GM21723 (cell line): ENCODE results near the gene MTA1.

Experiments
- ATAC-seq: cut with Tn5 transposase; IDR thresholded peaks from one replicate; pipeline ENCODE4 v1.9.1; 2021; ENCODE audit warnings: mild to moderate bottlenecking, moderate library complexity; ENCODE audit not compliant: unreplicated experiment

MTA1 gene

DNA sequence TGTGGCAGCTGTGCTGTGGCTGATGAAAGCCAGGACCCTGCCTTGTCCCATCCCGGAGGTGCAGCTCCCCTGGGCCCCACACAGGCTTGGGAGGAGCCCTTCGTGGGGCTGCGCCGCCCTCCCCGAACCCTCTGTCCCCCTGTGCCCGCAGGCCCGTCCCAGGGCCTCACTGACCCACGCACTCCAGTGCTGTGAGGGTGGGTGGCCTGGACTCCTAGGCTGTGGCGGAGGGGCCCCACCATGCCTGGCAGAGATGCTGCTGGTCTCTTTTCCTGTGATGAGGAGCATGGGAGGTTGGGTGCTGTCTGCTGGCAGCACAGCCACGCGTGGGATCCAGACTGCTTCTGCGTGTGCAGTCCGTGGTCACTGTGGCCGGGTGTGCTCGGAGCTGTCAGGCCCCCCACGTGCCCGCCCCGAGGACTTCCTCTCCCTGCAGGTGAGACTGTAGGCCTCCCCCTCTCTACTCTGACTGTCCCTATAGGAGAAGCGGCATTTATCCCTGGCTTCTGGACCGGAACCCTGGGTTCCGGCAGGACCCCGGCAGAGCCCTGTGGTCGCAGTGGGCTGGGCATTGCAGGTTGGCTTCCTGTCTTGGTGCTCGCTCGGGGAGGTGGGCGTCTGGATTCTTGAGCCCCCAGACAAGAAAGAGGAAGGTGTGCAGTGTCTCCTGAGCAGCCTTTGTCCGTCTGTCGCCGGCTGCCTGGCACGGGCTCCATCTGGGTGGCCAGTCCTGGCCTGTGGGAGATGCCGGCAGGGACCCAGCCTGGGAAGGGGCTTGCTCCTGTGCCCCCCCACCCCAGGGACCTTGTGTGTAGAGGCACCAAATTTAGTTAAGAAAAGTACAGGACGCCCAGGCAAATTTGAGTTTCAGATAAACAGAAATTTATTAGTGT lies 2.3 kb downstream of the MTA1 start:
- no peak for ATAC-seq

DNA sequence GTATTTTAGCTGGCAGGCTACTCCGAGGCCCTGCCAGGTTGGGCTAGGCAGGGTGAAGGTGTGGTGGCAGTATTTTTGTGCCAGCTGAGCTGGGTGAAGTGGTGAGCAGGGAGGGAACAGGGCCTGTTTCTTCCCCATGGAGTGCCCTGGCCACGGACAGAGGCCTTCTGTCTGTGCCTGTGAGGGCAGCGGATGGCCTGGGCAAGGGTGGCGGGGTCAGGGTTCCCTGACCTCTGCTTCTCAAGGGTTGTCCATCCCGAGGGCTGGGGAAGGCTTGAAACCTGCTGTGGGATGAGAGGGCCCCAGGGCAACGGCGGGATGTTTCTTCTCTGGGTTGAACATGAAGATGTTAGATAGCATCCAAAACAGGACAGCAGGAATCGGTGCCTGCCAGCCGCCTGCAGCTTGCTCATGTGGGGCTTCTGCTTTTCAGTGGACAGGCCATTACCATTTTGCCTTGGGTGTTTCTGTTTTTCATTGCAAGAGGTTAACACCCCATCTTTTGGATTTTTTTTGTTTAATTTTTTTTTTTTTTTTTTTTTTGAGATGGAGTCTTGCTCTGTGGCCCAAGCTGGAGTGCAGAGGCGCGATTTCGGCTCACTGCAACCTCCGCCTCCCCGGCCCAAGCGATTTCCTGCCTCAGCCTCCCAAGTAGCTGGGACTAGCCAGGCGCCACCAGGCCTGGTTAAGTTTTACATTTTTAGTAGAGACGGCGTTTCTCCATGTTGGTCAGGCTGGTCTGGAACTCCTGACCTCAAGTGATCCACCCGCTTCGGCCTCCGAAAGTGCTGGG lies 3.3 kb downstream of the MTA1 start:
- ATAC-seq: no peak

DNA sequence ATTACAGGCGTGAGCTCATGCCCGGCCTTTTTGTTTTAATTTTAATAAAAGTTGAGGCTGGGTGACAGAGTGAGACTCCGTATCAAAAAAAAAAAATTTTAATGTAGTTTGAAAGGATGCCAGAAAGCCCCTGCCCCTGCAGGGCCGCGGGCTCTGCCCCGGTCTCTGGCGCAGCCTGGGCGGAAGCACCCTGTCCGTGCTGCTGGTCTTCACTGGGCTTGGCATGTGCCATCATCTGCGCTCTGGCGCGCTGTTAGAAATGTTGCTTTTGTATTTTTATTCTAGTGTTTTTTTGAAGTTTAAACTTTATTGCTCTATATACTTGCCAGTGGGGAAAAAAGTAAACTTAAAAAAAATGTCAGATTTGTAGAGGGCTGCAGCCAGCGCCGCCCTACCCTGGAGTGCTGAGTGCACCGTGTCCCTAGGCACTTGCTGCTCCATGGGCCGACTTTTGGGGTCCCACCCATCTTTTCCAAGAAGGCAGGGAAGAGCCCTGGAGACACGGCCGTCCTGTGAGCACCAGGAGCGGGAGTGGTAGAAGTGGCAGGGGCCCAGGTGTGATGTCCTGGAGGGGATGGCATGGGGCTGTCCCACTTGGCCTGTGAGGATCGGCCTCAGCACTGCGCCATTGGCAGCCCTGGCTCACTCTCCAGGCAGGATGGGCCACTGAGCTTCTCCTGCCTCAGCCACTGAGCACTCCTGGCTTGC lies 4.0 kb downstream of the MTA1 start:
- ATAC-seq: no peak

DNA sequence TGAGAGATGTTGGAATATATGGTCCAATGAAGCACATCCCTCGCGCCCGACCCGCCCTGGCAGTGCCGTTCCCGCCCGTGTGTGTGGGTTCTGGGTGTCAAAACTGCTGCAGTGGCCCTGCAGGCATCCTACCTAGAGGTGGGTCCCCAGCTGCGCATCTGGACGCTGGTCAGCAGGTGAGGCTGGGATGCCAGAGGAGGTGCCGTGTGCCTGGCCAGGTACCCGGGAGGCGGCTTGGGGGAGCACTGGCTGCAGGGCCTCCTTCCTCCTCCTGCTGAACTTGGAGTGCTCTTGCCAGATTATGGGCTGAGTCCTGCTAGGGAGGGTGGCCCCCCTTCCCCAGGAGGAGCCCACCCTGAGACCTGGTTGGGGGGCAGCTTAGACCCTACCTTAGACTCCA lies 5.2 kb downstream of the MTA1 start:
- ATAC-seq: no peak

DNA sequence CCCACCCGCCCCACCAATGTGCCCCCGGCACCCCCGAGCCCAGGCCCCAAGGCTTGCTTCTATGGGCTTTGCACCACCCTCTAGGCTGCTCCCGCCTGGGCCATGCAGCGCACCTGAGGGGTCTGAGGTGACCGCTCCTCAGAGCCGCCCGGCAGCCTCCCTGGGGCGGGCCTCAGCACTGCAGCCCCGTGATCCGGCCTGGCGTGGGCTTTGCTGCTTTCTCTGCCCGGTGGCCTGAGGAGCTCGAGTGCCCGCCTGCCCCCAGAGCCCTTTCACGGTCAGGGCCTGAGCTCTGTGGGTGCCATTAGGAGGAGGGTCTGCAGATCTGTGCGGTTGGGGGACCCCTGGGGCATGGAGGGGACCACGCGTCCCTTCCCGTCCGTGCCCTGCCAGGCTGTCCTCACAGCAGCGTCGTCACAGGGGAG lies 6.2 kb downstream of the MTA1 start:
- no peak for ATAC-seq

DNA sequence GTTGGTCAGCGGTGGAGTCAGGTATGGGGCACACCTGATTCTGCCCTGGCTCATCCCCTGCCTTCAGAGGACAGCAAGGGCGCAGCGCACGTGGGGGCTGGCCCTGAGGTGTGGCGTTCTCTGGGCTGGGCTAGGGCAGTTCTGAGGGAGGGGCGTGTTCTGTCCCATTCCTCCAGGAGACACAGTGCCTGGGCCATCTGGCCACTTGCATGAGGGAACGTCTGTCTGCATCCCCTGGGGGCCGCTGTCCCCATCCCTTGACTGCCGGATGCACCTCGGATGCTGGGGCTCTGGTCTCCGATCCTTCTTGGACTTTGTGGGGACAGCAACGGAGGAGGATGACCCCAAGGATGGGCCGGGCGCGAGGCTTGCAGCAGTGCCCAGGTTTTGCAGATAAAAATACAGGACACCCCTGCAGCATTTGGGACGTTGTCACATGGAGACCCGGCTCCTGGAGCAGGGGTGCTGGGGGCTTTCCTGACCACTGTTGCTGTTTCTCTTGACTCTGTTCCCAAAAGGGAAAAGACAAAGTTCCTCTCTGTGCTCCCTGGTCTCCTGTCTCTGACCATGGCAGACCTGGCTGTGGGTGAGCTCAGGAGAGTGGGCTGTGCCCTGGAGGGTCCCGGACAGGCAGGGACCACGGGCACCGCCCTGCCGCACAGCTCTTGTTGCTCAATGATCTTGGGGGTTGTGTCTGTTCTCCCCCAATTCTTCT lies 6.9 kb downstream of the MTA1 start:
- no peak for ATAC-seq

DNA sequence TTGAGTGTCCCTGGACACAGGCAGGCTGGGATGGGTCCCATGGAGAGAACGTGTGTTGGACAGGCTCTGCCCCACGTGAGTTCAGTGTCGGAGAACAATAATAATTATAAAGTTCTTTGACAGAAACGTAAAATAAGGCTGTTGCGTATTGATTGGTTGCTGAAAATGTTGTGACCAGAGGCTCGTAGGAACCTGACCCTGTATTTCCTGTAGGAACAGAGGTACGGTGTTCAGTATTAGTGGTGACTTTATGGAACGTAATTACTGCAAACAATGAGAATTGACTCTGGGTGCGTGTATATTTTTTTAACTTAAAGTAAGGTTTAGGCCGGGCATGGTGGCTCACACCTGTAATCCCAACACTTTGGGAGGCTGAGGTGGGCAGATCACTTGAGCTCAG lies 7.8 kb downstream of the MTA1 start:
- no peak for ATAC-seq

DNA sequence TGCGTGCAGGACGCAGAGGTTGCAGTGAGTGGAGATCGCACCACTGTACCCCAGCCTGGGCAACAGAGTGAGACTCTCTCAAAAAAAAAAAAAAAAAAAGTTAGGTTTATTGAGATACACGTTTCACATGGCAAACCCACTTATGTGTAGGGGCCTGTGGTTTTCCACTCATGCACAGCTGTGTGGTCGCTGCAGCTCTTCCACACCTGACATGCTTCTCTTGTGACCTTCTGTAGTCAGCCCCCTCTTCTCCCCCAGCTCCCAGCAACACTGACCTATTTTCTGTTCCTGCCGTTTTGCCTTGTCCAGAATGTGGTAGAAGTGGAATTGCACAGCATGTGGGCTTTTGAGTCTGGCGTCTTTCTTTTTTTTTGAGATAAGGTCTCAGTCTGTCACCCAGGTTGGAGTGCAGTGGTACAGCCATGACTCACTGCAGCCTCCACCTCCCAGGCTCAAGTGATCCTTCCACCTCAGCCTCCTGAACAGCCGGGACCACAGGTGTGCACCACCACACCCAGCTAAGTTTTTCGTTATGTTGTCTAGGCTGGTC lies 8.4 kb downstream of the MTA1 start:
- ATAC-seq: no peak

DNA sequence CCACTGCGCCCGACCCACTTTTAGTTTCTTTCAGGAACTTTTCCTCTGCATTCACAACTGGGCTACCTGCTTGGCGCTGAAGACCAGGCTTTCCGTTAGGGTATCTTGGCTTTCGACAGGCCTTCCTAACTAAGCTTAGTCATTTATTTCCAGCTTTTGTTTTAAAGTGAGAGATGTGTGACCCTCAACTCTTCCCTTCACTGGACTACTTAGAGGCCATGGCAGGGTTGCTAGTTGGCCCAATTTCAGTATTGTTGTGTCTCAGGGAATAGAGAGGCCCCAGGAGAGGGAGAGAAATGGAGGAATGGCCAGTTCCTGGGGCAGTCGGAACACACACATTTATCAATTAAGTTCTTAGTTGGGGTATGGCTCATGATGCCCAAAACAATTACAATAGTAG lies 10.4 kb downstream of the MTA1 start:
- ATAC-seq: no peak

DNA sequence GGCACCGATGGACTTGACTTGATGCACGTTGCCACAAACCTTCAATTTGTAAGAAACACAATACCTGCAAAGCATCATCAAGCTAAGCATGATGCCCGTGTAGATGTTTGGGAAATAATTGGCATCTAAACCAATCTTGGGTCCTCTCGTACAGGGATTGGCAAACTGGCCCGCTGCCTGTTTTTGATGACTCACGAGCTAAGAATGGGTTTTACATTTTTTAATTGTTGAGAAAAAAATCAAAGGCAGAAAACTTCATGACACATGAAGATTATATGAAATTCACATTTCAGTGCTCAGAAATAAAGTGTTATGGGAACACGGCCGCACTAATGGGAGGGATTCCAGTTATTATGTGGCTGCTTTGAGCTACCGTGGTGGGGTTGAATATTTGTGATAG lies 10.9 kb downstream of the MTA1 start:
- no peak for ATAC-seq

DNA sequence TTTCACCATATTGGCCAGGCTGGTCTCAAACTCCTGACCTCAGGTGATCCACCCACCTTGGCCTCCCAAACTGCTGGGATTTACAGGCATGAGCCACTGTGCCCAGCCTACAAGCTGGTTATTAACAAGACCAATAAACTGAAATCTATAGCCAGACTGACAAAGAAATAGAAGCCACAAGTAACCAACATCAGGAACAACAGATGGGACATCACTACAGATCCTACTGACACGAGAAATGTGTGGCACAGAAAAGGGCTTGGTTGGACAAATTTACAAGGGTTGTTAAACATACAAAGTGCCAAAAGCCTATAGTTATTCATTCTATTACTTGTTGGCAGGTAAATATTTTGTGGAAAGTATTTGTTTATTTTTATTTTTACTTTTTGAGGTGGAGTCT lies 11.6 kb downstream of the MTA1 start:
- ATAC-seq: no peak

DNA sequence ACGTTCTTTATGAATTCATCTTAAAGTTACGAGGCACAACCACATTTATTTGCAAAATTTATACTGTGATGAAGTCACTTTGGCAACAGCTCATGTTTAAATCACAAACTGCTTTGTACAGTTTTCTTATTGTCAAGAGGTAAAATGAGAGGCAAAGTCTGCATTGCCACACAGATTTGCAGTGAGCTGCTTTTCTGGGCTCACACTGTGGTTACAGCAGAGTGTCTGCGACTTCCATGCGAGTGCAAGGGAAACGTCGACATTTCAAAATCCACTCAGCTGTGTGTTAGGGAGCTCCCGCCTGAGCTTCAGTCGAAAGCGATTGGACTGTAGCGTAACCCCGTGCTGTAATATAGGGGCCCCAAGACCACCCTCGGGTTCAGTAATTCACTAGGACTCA lies 13.0 kb downstream of the MTA1 start:
- ATAC-seq: no peak

DNA sequence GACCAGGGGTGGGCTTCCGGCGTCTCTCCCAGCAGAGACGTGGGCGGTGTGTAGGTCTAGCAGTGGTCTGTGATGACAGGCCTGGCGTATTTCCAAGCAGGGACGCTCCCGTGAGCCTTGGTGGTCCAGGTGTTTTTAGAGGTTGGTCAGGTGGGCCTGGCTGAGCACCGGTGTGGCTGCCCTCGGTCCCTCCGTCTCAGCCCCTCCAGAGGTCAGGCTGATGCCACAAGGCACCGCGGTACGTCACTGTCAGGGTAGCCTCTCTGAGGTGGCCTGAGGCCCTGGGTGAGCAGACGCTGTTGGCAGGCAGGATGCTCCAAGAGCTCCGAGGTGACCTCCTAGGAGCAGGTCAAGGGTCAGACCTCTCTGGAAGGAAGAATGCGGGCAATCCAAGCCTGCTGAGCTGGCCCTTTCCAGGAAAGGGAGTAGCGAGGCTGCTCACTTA lies 13.6 kb downstream of the MTA1 start:
- no peak for ATAC-seq

DNA sequence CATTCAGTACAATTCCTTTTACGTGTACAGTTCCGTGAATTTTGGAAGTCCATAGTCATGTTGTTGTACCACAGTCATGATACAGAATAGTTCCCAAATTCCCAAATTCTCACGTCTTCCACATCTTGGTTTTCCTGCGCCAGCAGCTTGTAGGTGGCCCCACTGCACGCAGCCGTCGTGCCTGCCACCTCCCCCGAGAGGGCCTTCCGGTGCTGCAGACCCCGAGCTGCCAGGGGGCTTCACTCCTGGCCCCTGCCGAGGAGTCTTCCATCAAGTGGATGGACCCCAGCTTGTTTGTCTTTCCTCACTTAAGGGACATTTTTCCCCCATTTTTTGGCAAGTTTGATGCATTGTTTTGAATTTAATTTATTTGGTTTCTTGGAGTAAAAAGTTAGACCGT lies 16.8 kb downstream of the MTA1 start:
- ATAC-seq: no peak

DNA sequence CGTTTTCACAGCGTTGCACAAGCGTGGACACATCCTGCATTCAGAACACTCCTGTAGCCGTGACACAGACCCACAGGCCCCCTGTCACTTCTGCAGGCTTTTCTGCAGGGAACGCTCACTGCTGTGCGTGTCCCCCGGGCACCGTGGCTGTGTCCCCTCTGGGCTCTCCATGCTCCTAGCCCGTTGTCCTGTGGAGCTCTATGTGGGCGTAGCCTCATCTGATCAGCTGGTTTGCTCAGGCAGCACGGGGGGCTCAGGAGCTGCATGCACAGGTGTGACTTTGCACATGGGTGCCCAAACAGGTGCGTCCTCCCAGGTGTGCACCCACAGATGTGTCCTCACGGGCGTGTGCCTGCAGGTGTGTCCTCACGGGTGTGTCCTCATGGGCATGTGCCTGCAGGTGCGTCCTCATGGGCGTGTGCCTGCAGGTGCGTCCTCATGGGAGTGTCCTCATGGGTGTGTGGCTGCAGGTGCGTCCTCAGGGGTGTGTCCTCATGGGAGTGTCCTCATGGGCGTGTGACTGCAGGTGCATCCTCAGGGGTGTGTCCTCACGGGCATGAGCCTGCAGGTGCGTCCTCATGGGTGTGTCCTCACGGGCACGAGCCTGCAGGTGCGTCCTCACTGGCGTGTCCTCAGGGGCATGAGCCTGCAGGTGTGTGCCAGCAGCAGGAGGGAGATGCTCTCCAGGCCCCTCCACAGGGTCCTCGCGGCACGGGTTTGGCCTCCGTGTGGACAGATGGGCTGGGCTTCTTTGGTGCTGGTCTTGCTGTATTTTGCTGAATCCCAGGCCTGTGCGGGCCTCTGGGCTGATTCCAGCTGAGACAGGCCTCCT lies 17.5 kb downstream of the MTA1 start:
- ATAC-seq: no peak

DNA sequence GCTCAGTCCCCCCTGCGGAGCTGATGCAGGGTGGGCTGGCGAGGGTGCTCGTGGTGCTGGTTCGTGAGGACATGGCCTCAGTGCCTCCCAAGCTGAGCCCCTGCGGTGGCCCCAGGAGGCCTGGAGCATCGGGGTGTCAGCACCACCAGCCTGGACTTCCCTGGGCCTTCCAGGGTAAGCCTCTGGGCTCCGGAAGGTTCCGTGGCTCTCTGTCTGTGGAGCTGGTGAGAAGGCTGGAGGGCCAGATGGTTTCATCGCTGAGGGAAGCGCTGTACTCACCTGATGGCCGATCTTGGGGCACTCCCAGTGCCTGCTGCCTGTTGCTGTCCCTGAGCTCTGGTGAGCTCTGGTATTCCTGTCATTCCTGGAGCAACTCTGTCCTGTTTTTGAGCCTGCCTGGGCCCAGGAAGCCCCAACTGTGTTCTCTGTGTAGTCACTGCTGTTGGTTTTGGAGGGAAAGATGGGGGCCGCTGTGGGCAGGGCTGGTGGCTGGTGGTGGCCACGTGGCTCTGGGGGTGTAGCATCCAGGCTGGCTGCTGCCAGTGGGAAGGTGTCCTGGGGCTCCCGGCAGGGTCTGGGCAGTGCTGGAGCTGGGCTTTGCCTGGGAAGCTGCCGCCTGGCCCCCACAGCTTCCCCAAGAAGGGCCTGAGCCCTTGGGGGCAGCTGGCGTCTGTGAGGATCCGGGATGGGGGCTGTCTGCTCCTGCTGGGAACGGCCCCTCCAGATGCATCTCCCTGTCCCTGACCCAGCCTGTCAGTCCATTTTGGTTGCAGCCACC lies 18.3 kb downstream of the MTA1 start:
- ATAC-seq: no peak

DNA sequence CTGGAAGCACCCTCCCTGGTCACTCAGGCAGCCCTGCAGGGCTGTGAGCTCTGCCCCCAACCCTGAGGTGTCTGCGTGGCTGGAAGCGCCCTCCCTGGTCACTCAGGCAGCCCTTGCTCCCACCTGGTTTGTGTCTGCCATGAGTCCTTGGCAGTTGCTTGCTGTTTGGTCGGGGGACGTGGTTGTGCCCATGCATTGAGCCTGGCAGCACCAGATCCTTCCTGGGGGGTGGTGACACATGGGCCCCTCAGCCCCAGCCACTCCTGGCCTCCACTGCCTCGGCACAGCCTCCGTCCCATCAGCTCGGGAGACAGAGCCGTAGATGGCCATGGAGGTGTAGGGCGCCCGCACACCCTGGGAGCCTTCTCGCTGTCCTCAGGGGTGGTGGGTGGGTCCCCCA lies 19.6 kb downstream of the MTA1 start:
- ATAC-seq: no peak

DNA sequence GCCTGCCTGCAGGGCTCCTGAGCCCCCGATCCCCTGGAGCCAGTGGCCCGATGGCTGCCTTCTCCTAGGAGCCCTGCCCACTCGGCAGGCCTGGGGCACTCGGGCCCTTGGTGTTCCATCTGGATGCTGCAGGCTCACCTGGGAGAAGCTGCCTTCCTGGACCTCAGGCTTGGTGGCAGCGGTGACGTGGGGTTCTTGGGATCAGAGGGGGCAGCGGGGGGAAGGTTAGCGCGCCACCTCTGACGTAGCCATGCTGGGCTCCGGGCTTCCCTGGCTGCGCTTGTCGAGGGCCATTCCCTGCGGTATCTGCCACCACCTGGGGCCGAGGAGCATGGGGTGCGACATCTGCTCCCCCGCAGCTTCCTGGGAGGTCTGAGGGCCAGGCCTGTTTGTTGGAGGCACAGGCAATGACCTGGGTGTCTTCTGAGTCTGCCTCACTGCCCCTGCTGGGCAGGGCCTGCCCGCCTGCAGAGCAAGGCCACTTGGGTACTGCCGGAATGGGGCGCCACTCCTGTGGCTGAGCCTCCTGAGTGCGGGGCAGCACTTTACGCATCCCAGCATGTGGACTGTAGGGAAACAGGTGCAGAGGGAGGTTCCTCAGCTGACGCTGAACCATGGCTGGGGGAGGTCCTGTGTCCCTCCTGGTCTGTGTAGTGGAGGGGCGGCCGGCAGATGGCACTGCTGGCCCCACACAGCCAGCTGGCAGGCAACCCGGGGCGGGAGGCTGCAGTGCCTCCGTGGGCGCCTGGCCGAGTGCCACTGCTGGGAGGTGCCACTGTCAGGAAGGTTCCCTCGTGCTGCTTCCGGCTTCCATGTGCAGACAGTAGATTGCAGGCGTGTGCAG lies 20.3 kb downstream of the MTA1 start:
- no peak for ATAC-seq
